ENCODE results near the gene SSTR3.

GRCh38 chr22:37231406-37232139, 19.3 kb upstream of the SSTR3 start:
- TF ChIP-seq, protein P1, sequence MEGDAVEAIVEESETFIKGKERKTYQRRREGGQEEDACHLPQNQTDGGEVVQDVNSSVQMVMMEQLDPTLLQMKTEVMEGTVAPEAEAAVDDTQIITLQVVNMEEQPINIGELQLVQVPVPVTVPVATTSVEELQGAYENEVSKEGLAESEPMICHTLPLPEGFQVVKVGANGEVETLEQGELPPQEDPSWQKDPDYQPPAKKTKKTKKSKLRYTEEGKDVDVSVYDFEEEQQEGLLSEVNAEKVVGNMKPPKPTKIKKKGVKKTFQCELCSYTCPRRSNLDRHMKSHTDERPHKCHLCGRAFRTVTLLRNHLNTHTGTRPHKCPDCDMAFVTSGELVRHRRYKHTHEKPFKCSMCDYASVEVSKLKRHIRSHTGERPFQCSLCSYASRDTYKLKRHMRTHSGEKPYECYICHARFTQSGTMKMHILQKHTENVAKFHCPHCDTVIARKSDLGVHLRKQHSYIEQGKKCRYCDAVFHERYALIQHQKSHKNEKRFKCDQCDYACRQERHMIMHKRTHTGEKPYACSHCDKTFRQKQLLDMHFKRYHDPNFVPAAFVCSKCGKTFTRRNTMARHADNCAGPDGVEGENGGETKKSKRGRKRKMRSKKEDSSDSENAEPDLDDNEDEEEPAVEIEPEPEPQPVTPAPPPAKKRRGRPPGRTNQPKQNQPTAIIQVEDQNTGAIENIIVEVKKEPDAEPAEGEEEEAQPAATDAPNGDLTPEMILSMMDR (conservative IDR thresholded peaks at IDR 0.05; ENCODE audit: low read length) = no peak
- no peak for TF ChIP-seq EZH2phosphoT487 (IDR thresholded peaks at IDR 0.05; ENCODE audit: borderline replicate concordance, low read depth, low read length)

Measured in OCI-LY7 (cell line).